Panc1 (cell line): ENCODE results near the gene ABT1. TPM values are rescaled to one million over a fixed set of nuclear protein-coding genes. Genes with fewer than 3 reads are reported as not detected.

Source experiments
- ATAC-seq: fragments of 200-7000 bp; cut with Tn5 transposase; 2 replicates; pipeline ENCODE4 v1.9.1; 2020; ENCODE audit warnings: mild to moderate bottlenecking, moderate library complexity
- BruUV-seq: library from RNA; stranded (reverse); fragments of 400-500 nt; replicated peaks from 2 replicates; lab custom pipeline; 2021; lab: Mats Ljungman, UMichigan
- CTCF ChIA-PET: fragments of 300-600 bp; sonication (Branson Sonifier 250); formaldehyde crosslinking; loops from one replicate; lab custom pipeline; 2022; ENCODE audit warnings: antibody characterized with exemption; lab: Charles Lee
- POLR2A ChIA-PET: fragments of 300-600 bp; sonication (Branson Sonifier 250); formaldehyde crosslinking; loops from one replicate; lab custom pipeline; 2022; ENCODE audit warnings: antibody characterized with exemption; lab: Charles Lee
- DNase-seq: peaks from one replicate; pipeline ENCODE4 v3.0.0-alpha.2; 2010; ENCODE audit warnings: low read depth, low spot score
- H3K27ac ChIP-seq: 2 replicates; pipeline ENCODE4 v1.5.1; 2011; ENCODE audit warnings: mild to moderate bottlenecking, low read length, inconsistent platforms
- H3K27me3 ChIP-seq: fragments of 200-500 bp; sonication (Bioruptor generic); 2 replicates; pipeline ENCODE4 v1.6.0; 2014; ENCODE audit warnings: low read length, inconsistent platforms; ENCODE audit not compliant: control insufficient read depth, insufficient read depth
- H3K36me3 ChIP-seq: fragments of 200-500 bp; sonication (Bioruptor generic); 2 replicates; pipeline ENCODE4 v1.5.1; 2014; ENCODE audit warnings: inconsistent platforms, mild to moderate bottlenecking, low read length, moderate library complexity; ENCODE audit not compliant: control insufficient read depth, insufficient read depth
- H3K4me1 ChIP-seq: 2 replicates; pipeline ENCODE4 v1.5.1; 2011; ENCODE audit warnings: inconsistent platforms, mild to moderate bottlenecking, low read length, moderate library complexity; ENCODE audit not compliant: control insufficient read depth, insufficient read depth
- H3K4me3 ChIP-seq, 2 experiments: 2 replicates each; pipeline ENCODE4 v1.5.1; 2011 to 2012; ENCODE audit warnings: low read depth in 2 of 2, low read length in 2 of 2, mild to moderate bottlenecking in 2 of 2, inconsistent platforms in 1 of 2, moderate library complexity in 1 of 2
- H3K9me3 ChIP-seq: fragments of 200-500 bp; sonication (Bioruptor generic); 2 replicates; pipeline ENCODE4 v1.5.1; 2014; ENCODE audit warnings: low read depth, mild to moderate bottlenecking, inconsistent platforms, low read length, moderate library complexity; ENCODE audit not compliant: control insufficient read depth, insufficient read depth
- POLR2AphosphoS5 ChIP-seq: IDR thresholded peaks from 2 replicates; pipeline ENCODE4 v1.6.1; 2012; ENCODE audit warnings: mild to moderate bottlenecking, low read depth, low read length, moderate library complexity
- SIN3A ChIP-seq: IDR thresholded peaks from 2 replicates; pipeline ENCODE4 v1.6.1; 2012; ENCODE audit warnings: low read depth, mild to moderate bottlenecking, low read length, moderate library complexity, borderline replicate concordance; ENCODE audit not compliant: insufficient read depth
- TCF7L2 ChIP-seq: IDR thresholded peaks from 2 replicates; pipeline ENCODE4 v1.6.1; 2011; ENCODE audit warnings: mild to moderate bottlenecking, low read depth, low read length, inconsistent platforms
- in situ Hi-C: cut with HindIII; loops from 2 replicates; pipeline ENCODE4 v1.10.0; 2016; ENCODE audit warnings: low sequenced_read_pairs, low pct_unique_long_range_greater_than_20kb
- intact Hi-C: fragments of 100-400 bp; cut with micrococcal nuclease; formaldehyde crosslinking; loops from one replicate; pipeline ENCODE4 v1.10.0; 2022; ENCODE audit not compliant: unreplicated experiment
- total RNA-seq: library from RNA; stranded (reverse); gene quantifications from one replicate; pipeline ENCODE4 v1.2.1, GENCODE V29; 2021; ENCODE audit not compliant: unreplicated experiment
- TF ChIP-seq, protein P1 (sequence below), 2 experiments: IDR thresholded peaks; 2 replicates each; pipeline ENCODE4 v1.6.1; 2011 to 2012; ENCODE audit warnings: low read depth in 2 of 2, control low read depth in 1 of 2, low read length in 1 of 2, mild to moderate bottlenecking in 1 of 2, moderate library complexity in 1 of 2; ENCODE audit not compliant: insufficient read depth in 1 of 2
- TF ChIP-seq, protein P2 (sequence below): fragments of 450-650 bp; IDR thresholded peaks from 2 replicates; pipeline ENCODE4 v1.5.1; 2017; ENCODE audit warnings: mild to moderate bottlenecking

The ABT1 gene
- total RNA-seq, 1 experiment from 2014 or later = 18.0 TPM

DNA sequence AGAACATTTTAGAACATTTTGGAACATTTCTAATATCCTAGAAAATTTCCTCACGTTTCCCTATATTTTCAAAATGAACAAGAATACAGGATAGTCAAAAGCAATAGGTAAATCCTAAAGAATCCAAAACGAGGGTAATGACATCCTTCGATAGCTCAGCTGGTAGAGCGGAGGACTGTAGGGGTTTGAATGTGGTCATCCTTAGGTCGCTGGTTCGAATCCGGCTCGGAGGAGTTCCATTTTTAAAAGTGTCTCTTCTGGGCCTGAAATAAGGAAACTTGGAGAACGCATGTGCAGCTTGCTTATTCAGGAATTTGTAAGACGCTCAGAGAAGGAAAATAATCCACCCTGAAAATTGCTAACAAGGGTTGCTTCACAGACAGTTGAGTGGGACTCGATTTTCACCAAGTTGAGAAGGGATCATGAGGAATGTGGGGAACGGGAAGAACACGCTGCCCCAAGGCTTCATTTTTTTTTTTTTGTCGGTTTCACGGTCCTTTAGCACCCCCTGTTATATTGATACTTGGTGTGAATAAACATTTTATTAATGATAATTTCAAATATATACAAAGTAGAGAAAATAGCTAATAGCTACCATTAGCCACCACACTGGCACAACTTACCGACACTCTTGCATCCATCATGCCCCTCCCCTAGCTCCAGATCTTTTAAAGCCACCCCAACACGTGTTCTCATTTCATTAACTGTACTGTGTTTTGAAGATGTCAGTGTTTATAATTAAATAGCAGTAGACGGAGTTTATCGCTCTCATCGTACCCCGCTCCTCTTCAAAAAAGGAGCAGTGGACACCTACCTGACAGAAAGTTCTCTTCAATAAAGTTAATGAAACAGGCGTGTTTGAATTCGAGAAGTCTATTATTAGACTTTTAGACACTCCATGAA is 1.8 kb upstream of the ABT1 start:
- Histone ChIP-seq H3K4me3 (peak overlapping the region; percentile 94 to 96), H3K36me3 (peaks cover 6% of the 10 kb centered on the region; the same call in 1 of the 2 replicates), H3K27me3 (no peaks in the 10 kb centered on the region), H3K4me1 (peaks cover 3% of the 10 kb centered on the region; the same call in 1 of the 2 replicates), H3K27ac (peak overlapping the region; percentile 90), H3K9me3 (no peaks in the 10 kb centered on the region)
- ChIA-PET POLR2A (interaction anchor here (1.7 kb wide), 1 partner anchor 18 kb away, joined by 10 read pairs; no protein-coding TSS in a partner anchor), CTCF (interaction anchor here (0.6 to 3.4 kb wide), 9 partner anchors 12 to 555 kb away, joined by 3 to 39 read pairs (median 4); no protein-coding TSS in a partner anchor)
- no peak for TF ChIP-seq TCF7L2
- TF ChIP-seq POLR2AphosphoS5 = no peak; the same call in 1 of the 2 replicates
- TF ChIP-seq, protein P1, sequence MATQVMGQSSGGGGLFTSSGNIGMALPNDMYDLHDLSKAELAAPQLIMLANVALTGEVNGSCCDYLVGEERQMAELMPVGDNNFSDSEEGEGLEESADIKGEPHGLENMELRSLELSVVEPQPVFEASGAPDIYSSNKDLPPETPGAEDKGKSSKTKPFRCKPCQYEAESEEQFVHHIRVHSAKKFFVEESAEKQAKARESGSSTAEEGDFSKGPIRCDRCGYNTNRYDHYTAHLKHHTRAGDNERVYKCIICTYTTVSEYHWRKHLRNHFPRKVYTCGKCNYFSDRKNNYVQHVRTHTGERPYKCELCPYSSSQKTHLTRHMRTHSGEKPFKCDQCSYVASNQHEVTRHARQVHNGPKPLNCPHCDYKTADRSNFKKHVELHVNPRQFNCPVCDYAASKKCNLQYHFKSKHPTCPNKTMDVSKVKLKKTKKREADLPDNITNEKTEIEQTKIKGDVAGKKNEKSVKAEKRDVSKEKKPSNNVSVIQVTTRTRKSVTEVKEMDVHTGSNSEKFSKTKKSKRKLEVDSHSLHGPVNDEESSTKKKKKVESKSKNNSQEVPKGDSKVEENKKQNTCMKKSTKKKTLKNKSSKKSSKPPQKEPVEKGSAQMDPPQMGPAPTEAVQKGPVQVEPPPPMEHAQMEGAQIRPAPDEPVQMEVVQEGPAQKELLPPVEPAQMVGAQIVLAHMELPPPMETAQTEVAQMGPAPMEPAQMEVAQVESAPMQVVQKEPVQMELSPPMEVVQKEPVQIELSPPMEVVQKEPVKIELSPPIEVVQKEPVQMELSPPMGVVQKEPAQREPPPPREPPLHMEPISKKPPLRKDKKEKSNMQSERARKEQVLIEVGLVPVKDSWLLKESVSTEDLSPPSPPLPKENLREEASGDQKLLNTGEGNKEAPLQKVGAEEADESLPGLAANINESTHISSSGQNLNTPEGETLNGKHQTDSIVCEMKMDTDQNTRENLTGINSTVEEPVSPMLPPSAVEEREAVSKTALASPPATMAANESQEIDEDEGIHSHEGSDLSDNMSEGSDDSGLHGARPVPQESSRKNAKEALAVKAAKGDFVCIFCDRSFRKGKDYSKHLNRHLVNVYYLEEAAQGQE (IDR thresholded peaks at IDR 0.05; ENCODE audit: insufficient read depth in 1 of 2, low read depth in 2 of 2, low read length in 1 of 2) = no peak
- TF ChIP-seq, protein P2, sequence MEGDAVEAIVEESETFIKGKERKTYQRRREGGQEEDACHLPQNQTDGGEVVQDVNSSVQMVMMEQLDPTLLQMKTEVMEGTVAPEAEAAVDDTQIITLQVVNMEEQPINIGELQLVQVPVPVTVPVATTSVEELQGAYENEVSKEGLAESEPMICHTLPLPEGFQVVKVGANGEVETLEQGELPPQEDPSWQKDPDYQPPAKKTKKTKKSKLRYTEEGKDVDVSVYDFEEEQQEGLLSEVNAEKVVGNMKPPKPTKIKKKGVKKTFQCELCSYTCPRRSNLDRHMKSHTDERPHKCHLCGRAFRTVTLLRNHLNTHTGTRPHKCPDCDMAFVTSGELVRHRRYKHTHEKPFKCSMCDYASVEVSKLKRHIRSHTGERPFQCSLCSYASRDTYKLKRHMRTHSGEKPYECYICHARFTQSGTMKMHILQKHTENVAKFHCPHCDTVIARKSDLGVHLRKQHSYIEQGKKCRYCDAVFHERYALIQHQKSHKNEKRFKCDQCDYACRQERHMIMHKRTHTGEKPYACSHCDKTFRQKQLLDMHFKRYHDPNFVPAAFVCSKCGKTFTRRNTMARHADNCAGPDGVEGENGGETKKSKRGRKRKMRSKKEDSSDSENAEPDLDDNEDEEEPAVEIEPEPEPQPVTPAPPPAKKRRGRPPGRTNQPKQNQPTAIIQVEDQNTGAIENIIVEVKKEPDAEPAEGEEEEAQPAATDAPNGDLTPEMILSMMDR = no peak
- TF ChIP-seq SIN3A = no peak
- no TSS peak for BruUV-seq
- intact Hi-C loops = loop anchor here (1.0 kb wide), 2 partner anchors 18 to 23 kb away; no protein-coding TSS in a partner anchor
- DNase-seq = peak; percentile 95
- in situ Hi-C loops = no loop called here
- peak; percentile 80 for ATAC-seq

DNA sequence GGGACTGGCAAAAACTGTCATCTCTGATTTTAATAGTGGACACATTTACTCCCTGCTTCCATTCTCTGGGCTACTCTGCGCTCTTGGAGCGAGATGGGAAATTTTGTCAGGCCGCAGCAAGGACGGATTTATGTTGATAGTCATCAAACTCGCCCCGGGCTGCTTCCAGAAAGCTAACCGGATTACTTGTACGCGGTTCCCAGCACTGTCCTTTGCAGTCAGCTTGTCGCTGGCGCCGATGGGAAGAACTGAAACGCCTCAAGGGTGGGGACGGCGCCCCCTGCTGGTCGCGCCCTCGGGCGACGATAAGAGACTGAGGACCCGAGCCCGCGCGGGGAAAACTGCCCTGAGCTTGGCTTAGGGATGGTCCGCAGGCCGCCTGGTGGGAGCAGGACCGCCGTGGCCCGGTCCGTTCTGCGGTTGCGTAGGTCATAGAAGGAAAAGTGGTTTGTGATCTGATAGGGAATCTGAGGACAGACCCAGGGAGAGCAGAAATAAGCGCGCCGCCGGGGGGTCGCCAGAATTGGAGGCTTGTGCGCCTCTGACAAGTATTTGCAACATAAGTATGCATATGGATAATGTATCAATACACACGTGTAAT is 984 bp upstream of the ABT1 start:
- in situ Hi-C loops = no loop called here
- peak; percentile 86 for ATAC-seq
- POLR2A ChIA-PET = interaction anchor here (1.7 kb wide), 1 partner anchor 19 kb away, joined by 10 read pairs; no protein-coding TSS in a partner anchor

More for the DNA sequence above, 984 bp upstream of the ABT1 start:
- peak overlapping the region; percentile 90 for H3K27ac ChIP-seq
- intact Hi-C loops = loop anchor here (1.0 kb wide), 2 partner anchors 18 to 23 kb away; no protein-coding TSS in a partner anchor
- H3K36me3 ChIP-seq = peaks cover 6% of the 10 kb centered on the region; the same call in 1 of the 2 replicates
- H3K27me3 ChIP-seq = no peaks in the 10 kb centered on the region
- DNase-seq = peak; percentile 78
- H3K9me3 ChIP-seq = no peaks in the 10 kb centered on the region
- no peak for TF ChIP-seq POLR2AphosphoS5
- TF ChIP-seq SIN3A = 0 out of 2 replicates have a peak, but pooled peaks have one; percentile 52
- no peak for TF ChIP-seq TCF7L2
- TF ChIP-seq, protein P2 = peak; percentile 96
- TF ChIP-seq, protein P1 (IDR thresholded peaks at IDR 0.05; ENCODE audit: insufficient read depth in 1 of 2, low read depth in 2 of 2, low read length in 1 of 2) = 0 out of 4 replicates have a peak, but pooled peaks of 1 of the 2 experiments have one; percentile 38
- H3K4me3 ChIP-seq = peak overlapping the region; percentile 94 to 96
- CTCF ChIA-PET = interaction anchor here (0.6 to 3.4 kb wide), 9 partner anchors 13 to 554 kb away, joined by 3 to 39 read pairs (median 4); no protein-coding TSS in a partner anchor
- H3K4me1 ChIP-seq = peaks cover 3% of the 10 kb centered on the region; the same call in 1 of the 2 replicates
- no TSS peak for BruUV-seq
